Head of caudate nucleus (tissue), 42 donors: ENCODE results near the gene TTF2.
A peak's percentile ranks its signal among the peaks of the same experiment; 100 is the strongest.

Experiments used
- DNase-seq, 42 donors: peaks; one replicate each; pipeline versions ENCODE4 v3.0.0 to v3.0.0-alpha.2; 2020 to 2021; ENCODE audit warnings: mixed read lengths in 7 of 42
- intact Hi-C: fragments of 100-400 bp; cut with DNase I; formaldehyde crosslinking; loops from one replicate; pipeline ENCODE4 v1.15.0; 2022

Gene TTF2

GRCh38 chr1:117038236-117038635, 21.9 kb upstream of the TTF2 start:
- intact Hi-C loops, result no loop called here

GRCh38 chr1:117044217-117044616, 15.9 kb upstream of the TTF2 start:
- no peak for DNase-seq
- intact Hi-C loops, result no loop called here

More at GRCh38 chr1:117038236-117038635, 21.9 kb upstream of the TTF2 start:
- no peak for DNase-seq

- DNase-seq, result no peak
- intact Hi-C loops, result no loop called here
Measured at GRCh38 chr1:117045644-117046043, 14.5 kb upstream of the TTF2 start.

- DNase-seq, result no peak
- intact Hi-C loops, result no loop called here
Measured at GRCh38 chr1:117046781-117047180, 13.3 kb upstream of the TTF2 start.

- intact Hi-C loops, result no loop called here
- no peak for DNase-seq
Measured at GRCh38 chr1:117047271-117047670, 12.9 kb upstream of the TTF2 start.

- intact Hi-C loops, result loop anchor here (10.0 kb wide), 1 partner anchor 475 kb away; the partner anchor contains the start of gene CD58
Measured at GRCh38 chr1:117049857-117050256, 10.3 kb upstream of the TTF2 start.

GRCh38 chr1:117051224-117052064, 8.7 kb upstream of the TTF2 start:
- no peak for DNase-seq
- intact Hi-C loops, result loop anchor here (10.0 kb wide), 1 partner anchor 477 kb away; the partner anchor contains the start of gene CD58

More at GRCh38 chr1:117049857-117050256, 10.3 kb upstream of the TTF2 start:
- DNase-seq, result no peak

GRCh38 chr1:117054068-117054467, 6.1 kb upstream of the TTF2 start:
- intact Hi-C loops, result loop anchor here (10.0 kb wide), 1 partner anchor 479 kb away; the partner anchor contains the start of gene CD58
- no peak for DNase-seq

- DNase-seq, result no peak
- intact Hi-C loops, result loop anchor here (5.0 to 10.0 kb wide), 3 partner anchors 207 to 484 kb away; partner anchors contain the start of gene CD58
Measured at GRCh38 chr1:117058810-117059209, 1.3 kb upstream of the TTF2 start.

- peak in 23 of 42 donors; percentile 7 to 52 (median 24) for DNase-seq
- intact Hi-C loops, result loop anchor here (5.0 to 10.0 kb wide), 3 partner anchors 207 to 485 kb away; partner anchors contain the start of gene CD58
Measured at GRCh38 chr1:117059334-117059677, 820 bp upstream of the TTF2 start.

GRCh38 chr1:117060441-117061317, 553 bp downstream of the TTF2 start:
- peak in 2 of 42 donors; percentile 8 to 10 for DNase-seq
- intact Hi-C loops, result loop anchor here (10.0 kb wide), 1 partner anchor 694 kb away; no protein-coding TSS in a partner anchor

GRCh38 chr1:117061986-117062415, 1.9 kb downstream of the TTF2 start:
- intact Hi-C loops, result loop anchor here (10.0 kb wide), 1 partner anchor 693 kb away; no protein-coding TSS in a partner anchor
- no peak for DNase-seq

- intact Hi-C loops, result loop anchor here (2.0 to 10.0 kb wide), 3 partner anchors 62 to 688 kb away; no protein-coding TSS in a partner anchor
Measured at GRCh38 chr1:117066367-117066766, 6.2 kb downstream of the TTF2 start.

GRCh38 chr1:117067533-117068370, 7.6 kb downstream of the TTF2 start:
- intact Hi-C loops, result loop anchor here (2.0 to 10.0 kb wide), 3 partner anchors 61 to 687 kb away; no protein-coding TSS in a partner anchor
- peak; percentile 40 to 86 (median 69) for DNase-seq

More at GRCh38 chr1:117066367-117066766, 6.2 kb downstream of the TTF2 start:
- no peak for DNase-seq

- intact Hi-C loops, result loop anchor here (5.0 to 10.0 kb wide), 2 partner anchors 214 to 686 kb away; no protein-coding TSS in a partner anchor
Measured at GRCh38 chr1:117068580-117068979, 8.5 kb downstream of the TTF2 start.

GRCh38 chr1:117069220-117069844, 9.2 kb downstream of the TTF2 start:
- intact Hi-C loops, result loop anchor here (5.0 to 10.0 kb wide), 2 partner anchors 213 to 685 kb away; no protein-coding TSS in a partner anchor
- DNase-seq, result no peak

More at GRCh38 chr1:117068580-117068979, 8.5 kb downstream of the TTF2 start:
- DNase-seq, result peak in 30 of 42 donors; percentile 7 to 72 (median 42)

GRCh38 chr1:117070124-117070523, 10.0 kb downstream of the TTF2 start:
- DNase-seq, result no peak
- intact Hi-C loops, result no loop called here

GRCh38 chr1:117076648-117077047, 16.5 kb downstream of the TTF2 start:
- intact Hi-C loops, result no loop called here
- no peak for DNase-seq
